ENCODE results near the gene ADGRG3.

The ADGRG3 gene

GRCh38 chr16:57642160-57643135, 25.7 kb upstream of the ADGRG3 start:
- Histone ChIP-seq H3K36me3 (ENCODE audit: insufficient read depth, low read length) (no peaks in the 10 kb centered on the region), H3K79me2 (ENCODE audit: insufficient read depth, low read length) (no peaks in the 10 kb centered on the region), H3K4me2 (ENCODE audit: insufficient read depth, low read length) (no peak overlapping the region), H3K4me3 (ENCODE audit: low read depth in 1 of 2, low read length in 2 of 2) (no peak overlapping the region), H3K4me1 (ENCODE audit: insufficient read depth, low read length) (peaks cover 66% of the 10 kb centered on the region), H3K27me3 (ENCODE audit: insufficient read depth, low read length, poor library complexity) (no peaks in the 10 kb centered on the region), H2AFZ (ENCODE audit: low read depth, low read length) (no peak overlapping the region), H3K27ac (ENCODE audit: low read length) (peak overlapping the region; percentile 89), H3K9me3 (ENCODE audit: insufficient read depth, low read length, severe bottlenecking) (no peaks in the 10 kb centered on the region), H3K9ac (ENCODE audit: low read depth, low read length) (peak overlapping the region; percentile 46), H4K20me1 (ENCODE audit: insufficient read depth, low read length) (no peaks in the 10 kb centered on the region)
- TF ChIP-seq EZH2 (IDR thresholded peaks at IDR 0.05; ENCODE audit: borderline replicate concordance, low read depth, low read length, severe bottlenecking) (no peak), CTCF (IDR thresholded peaks at IDR 0.05; ENCODE audit: borderline replicate concordance, extremely low read depth, low read length, poor library complexity, severe bottlenecking) (no peak)
- no peak for DNase-seq
- ATAC-seq (ENCODE audit: insufficient read depth, low read depth) = no peak

- H4K20me1 ChIP-seq (ENCODE audit: insufficient read depth, low read length) = no peaks in the 10 kb centered on the region
- no peaks in the 10 kb centered on the region for H3K79me2 ChIP-seq (ENCODE audit: insufficient read depth, low read length)
- H3K4me1 ChIP-seq (ENCODE audit: insufficient read depth, low read length) = peaks cover 75% of the 10 kb centered on the region
- no peak for ATAC-seq (ENCODE audit: insufficient read depth, low read depth)
- H3K9ac ChIP-seq (ENCODE audit: low read depth, low read length) = peak overlapping the region; percentile 46
- TF ChIP-seq CTCF (IDR thresholded peaks at IDR 0.05; ENCODE audit: borderline replicate concordance, extremely low read depth, low read length, poor library complexity, severe bottlenecking) (no peak), EZH2 (IDR thresholded peaks at IDR 0.05; ENCODE audit: borderline replicate concordance, low read depth, low read length, severe bottlenecking) (no peak)
- no peak for DNase-seq
- peak overlapping the region; percentile 39 for H3K4me2 ChIP-seq (ENCODE audit: insufficient read depth, low read length)
- H3K27me3 ChIP-seq (ENCODE audit: insufficient read depth, low read length, poor library complexity) = no peaks in the 10 kb centered on the region
- no peaks in the 10 kb centered on the region for H3K36me3 ChIP-seq (ENCODE audit: insufficient read depth, low read length)
- no peaks in the 10 kb centered on the region for H3K9me3 ChIP-seq (ENCODE audit: insufficient read depth, low read length, severe bottlenecking)
- no peak overlapping the region for H2AFZ ChIP-seq (ENCODE audit: low read depth, low read length)
- no peak overlapping the region for H3K4me3 ChIP-seq (ENCODE audit: low read depth in 1 of 2, low read length in 2 of 2)
- peak overlapping the region; percentile 89 for H3K27ac ChIP-seq (ENCODE audit: low read length)
Observed at GRCh38 chr16:57643147-57643874, 24.8 kb upstream of the ADGRG3 start.

GRCh38 chr16:57643910-57644309, 24.2 kb upstream of the ADGRG3 start:
- no peak overlapping the region for H3K4me3 ChIP-seq (ENCODE audit: low read depth in 1 of 2, low read length in 2 of 2)
- H3K9me3 ChIP-seq (ENCODE audit: insufficient read depth, low read length, severe bottlenecking) = no peaks in the 10 kb centered on the region
- no peak overlapping the region; the same call in 1 of the 2 replicates for H3K9ac ChIP-seq (ENCODE audit: low read depth, low read length)
- no peaks in the 10 kb centered on the region for H3K27me3 ChIP-seq (ENCODE audit: insufficient read depth, low read length, poor library complexity)
- TF ChIP-seq CTCF (IDR thresholded peaks at IDR 0.05; ENCODE audit: borderline replicate concordance, extremely low read depth, low read length, poor library complexity, severe bottlenecking) = no peak
- no peak for TF ChIP-seq EZH2 (IDR thresholded peaks at IDR 0.05; ENCODE audit: borderline replicate concordance, low read depth, low read length, severe bottlenecking)
- peaks cover 70% of the 10 kb centered on the region for H3K4me1 ChIP-seq (ENCODE audit: insufficient read depth, low read length)
- DNase-seq = peak; percentile 96
- peak; percentile 87 for ATAC-seq (ENCODE audit: insufficient read depth, low read depth)
- H3K27ac ChIP-seq (ENCODE audit: low read length) = peak overlapping the region; percentile 89
- no peak overlapping the region for H2AFZ ChIP-seq (ENCODE audit: low read depth, low read length)
- H3K4me2 ChIP-seq (ENCODE audit: insufficient read depth, low read length) = peak overlapping the region; percentile 30; the same call in 1 of the 2 replicates
- no peaks in the 10 kb centered on the region for H4K20me1 ChIP-seq (ENCODE audit: insufficient read depth, low read length)
- no peaks in the 10 kb centered on the region for H3K79me2 ChIP-seq (ENCODE audit: insufficient read depth, low read length)
- no peaks in the 10 kb centered on the region for H3K36me3 ChIP-seq (ENCODE audit: insufficient read depth, low read length)
